OCI-LY7 (cell line): Measurements from ENCODE around the gene TBXT.

ENCODE experiments used
- EZH2phosphoT487 ChIP-seq: fragments of 200-600 bp; sonication (generic); IDR thresholded peaks from 2 replicates; pipeline ENCODE4 v1.6.1; 2018; ENCODE audit warnings: low read depth, borderline replicate concordance, mild to moderate bottlenecking, mixed run types, antibody characterized with exemption, low read length, moderate library complexity, mixed read lengths
- TF ChIP-seq, protein P1 (sequence below): fragments of 200-600 bp; sonication (generic); conservative IDR thresholded peaks from 2 replicates; pipeline ENCODE4 v1.5.1; 2014; ENCODE audit warnings: mild to moderate bottlenecking, antibody characterized with exemption, low read length, moderate library complexity, mixed read lengths

DNA sequence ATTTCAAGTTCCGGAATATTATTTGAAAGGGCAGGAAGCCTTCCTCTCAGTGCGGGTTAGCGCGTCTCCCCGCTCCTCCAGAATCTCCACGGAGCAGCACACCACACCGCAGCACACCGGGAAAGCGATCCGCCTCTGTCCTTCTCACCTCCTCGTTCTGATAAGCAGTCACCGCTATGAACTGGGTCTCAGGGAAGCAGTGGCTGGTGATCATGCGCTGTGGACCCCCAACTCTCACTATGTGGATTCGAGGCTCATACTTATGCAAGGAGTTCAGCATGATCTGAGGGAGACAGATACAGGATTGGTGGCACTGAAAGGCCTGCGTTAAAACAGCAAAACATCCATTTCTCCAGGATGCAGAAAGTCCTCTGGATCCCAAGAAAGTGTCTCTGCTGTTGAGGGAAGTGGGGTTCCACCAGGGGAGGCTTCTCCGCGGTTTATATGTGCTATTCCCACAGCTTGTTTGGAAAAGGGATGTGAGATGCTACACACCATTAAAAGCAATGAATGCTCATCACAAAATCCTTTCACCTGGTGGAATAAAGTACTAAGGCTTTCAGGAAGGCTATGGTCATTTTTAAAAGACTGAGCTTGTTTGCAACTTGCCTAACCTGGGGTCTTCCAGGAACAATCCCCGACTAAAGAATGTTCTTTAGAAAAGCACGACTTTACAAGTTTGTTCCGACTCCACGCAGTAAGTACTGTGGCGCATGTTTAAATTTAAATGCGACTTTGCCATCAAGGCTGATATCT lies 1.9 kb downstream of the TBXT start:
- TF ChIP-seq, protein P1, sequence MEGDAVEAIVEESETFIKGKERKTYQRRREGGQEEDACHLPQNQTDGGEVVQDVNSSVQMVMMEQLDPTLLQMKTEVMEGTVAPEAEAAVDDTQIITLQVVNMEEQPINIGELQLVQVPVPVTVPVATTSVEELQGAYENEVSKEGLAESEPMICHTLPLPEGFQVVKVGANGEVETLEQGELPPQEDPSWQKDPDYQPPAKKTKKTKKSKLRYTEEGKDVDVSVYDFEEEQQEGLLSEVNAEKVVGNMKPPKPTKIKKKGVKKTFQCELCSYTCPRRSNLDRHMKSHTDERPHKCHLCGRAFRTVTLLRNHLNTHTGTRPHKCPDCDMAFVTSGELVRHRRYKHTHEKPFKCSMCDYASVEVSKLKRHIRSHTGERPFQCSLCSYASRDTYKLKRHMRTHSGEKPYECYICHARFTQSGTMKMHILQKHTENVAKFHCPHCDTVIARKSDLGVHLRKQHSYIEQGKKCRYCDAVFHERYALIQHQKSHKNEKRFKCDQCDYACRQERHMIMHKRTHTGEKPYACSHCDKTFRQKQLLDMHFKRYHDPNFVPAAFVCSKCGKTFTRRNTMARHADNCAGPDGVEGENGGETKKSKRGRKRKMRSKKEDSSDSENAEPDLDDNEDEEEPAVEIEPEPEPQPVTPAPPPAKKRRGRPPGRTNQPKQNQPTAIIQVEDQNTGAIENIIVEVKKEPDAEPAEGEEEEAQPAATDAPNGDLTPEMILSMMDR, result no peak
- TF ChIP-seq EZH2phosphoT487, result no peak
